SIG-M5 (cell line): ENCODE measurements around the gene CYB5RL.
"Not testable (repeated sequence)": the region's sequence is repeated elsewhere in the genome, so short reads cannot be mapped to it uniquely, and the experiment has no call there.

Source experiments
- DNase-seq: peaks from one replicate; lab custom pipeline; 2025; lab: John Stamatoyannopoulos, UW

Gene CYB5RL

GRCh38 chr1:54186056-54186455 is 13.8 kb downstream of the CYB5RL start:
- no peak for DNase-seq

GRCh38 chr1:54180701-54181360 is 19.0 kb downstream of the CYB5RL start:
- DNase-seq: no peak

GRCh38 chr1:54178296-54179070 is 21.3 kb downstream of the CYB5RL start:
- DNase-seq: no peak

DNA sequence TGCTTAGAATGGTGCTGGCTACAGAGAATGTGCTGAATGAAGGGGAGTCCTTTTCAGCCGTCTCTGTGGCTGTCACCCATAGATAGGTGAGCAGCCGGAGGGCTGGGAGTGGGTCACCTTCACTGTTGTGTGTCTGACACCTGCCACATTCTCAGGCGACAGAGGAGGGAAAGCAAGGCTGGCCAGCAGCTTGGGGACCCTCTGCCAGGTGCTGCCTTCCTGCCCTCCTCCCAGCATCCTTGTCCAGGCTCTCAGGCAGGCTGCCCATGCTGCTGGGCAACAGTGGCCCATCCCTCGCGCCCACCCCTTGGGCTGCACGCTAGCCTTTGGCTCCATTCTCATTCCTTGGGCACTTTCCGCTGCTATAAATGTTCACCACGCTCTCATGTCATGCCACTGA is 22.1 kb downstream of the CYB5RL start:
- no peak for DNase-seq

DNA sequence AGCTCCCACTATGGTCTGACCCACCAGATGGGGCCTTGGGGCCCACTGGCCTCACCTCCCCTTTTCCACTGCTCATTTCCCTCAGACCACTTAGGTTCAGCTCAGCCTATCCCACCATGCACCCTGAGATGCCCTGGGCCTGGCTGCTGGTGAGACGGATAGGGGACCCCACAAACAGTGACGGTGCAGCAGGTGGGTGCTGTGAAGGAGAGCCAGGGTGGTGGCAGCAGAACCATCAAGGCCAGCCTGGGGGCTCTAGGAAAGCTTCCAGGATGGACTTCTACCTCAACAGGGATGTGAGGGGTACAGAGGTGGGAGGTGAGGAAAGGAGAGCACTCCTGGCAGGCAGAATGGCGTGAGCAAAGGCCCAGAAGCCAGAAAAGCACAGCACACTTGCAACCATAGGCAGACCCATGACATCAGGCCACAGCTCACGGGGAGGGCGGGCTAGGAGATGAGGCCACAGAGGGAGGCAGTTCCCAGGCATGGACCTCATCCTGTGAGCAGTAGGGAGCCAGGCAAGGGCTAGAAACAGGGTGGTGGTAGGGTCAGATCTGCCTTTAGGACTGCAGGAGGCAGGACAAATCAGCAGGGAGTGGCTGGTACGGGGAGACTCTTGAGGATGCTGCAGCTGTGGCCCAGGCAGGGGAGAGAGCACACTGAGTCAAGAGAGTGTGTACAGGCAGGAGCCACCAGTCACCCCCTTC is 23.1 kb downstream of the CYB5RL start:
- DNase-seq: no peak

DNA sequence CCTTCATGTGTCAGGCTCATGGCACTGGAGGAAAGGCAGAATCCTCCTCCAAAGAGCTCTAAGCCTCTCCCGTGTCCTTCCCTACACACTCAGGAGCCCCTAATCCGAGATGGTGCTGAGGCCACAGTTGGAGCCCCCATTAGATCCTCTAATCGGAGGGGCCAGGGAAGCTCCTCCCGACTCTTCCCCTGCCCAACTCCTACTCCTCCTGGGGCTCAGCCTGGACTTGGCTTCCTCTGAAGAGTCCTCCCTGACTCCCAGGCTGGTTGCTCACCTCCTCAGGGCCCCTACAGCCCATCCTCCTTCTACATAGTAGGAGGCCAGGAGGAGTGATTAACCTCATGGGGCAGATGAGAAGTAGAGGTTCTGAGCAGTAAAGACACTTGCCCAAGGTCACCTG is 25.7 kb downstream of the CYB5RL start:
- DNase-seq: no peak

DNA sequence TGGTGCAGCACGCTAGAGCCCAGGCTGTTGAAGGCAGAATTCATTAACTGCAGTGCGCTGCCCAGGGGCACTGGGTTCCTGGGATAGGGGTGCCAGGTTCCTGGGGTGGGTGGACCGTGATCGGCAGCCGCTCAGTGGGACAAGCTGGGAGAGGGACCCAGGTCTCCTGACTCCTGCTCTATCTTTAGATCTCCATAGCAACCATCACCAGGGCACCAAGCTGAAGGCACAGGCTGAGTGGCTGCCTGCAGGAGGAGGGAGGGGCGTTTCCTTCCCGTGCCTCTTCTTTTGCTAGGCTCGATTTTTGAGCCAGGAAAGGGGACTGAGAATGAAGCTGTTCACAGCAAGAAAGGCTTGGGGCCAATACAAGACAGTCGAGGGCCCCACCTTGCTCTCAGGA is 26.1 kb downstream of the CYB5RL start:
- DNase-seq: no peak

DNA sequence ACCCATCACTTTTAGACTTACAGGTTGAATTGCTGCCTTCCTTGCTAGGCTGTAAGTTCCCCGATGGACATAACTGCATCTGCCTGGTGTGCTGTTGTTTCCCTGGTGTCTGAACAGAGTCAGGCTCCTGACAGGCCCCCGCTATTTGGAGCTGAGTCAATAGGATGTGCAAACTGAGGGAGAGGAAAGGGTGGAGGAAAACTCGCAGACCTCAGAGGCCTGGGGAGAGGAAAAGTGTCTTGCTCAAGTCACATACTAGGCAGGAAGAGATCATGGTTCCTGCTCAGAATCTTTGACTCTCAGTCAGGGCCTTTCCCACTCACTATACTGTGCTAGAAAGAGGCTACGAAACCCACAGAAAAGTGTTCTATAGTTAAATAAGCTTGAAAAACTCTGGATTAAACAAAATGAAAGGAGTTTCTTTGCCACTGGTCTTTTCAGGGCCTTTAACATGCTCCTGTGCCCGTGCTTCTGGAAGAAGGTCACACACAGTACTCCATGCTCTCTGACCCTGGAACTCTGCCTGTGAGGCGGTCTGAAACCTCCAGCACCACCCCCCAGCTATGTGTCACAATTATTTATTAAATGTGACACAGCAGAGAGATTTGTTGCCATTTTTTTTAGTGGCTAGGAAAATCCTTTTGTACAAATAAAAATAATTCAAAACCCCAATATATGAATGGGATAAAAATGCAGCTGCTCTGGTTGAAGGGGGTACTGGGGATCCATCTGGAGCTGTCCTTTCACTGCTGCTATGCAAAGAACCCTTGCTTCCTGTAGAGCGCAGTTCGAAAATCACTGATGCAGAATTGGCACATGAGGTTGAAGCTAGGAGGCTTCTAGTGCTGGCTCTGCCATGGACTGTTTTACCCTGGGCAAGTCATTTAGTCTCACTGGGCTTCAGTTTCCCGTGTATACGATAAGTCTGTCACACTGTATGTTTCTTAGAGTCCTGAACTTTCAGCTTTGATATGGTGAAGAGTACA is 26.9 kb downstream of the CYB5RL start:
- no peak for DNase-seq

GRCh38 chr1:54171606-54172005 is 28.2 kb downstream of the CYB5RL start:
- DNase-seq: no peak

- DNase-seq: no peak
Measured at GRCh38 chr1:54171016-54171415, 28.8 kb downstream of the CYB5RL start.

GRCh38 chr1:54169068-54169467 is 30.8 kb downstream of the CYB5RL start:
- no peak for DNase-seq

DNA sequence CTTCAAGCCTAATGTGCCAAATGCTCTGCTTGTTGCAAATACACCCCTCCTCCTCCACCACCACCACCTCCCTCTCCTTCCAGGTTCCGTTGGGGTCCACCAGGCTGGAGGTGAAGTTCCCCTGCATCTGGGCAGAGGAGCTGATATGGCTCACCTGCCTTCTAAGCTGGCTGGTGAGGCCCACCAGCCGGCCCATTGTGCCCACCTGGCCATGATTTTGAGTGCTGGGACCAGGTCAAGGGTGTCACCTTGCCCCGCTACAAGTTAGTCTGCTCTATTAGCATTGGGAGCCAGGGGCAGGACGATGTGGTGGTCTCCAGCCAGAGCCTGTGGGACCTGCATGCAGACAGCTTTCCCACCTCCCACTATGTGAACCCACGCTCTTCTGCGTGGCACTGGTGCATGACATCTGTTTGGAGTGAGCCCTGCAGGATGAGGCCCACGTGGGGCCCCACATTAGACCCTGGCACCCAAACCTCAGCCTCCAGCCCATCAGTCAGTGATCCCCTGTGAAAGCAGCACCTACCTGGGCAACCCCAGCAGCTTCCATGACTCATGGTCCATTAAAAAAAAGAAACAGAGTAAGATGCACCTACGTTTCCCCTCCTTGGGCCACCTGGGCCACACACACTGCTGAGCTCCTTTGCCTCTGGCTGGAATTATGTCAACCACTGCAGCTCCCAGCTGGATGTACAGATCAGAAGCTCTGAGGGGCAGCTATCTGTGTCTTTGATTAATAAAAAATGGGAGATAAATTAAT is 31.4 kb downstream of the CYB5RL start:
- DNase-seq: no peak

DNA sequence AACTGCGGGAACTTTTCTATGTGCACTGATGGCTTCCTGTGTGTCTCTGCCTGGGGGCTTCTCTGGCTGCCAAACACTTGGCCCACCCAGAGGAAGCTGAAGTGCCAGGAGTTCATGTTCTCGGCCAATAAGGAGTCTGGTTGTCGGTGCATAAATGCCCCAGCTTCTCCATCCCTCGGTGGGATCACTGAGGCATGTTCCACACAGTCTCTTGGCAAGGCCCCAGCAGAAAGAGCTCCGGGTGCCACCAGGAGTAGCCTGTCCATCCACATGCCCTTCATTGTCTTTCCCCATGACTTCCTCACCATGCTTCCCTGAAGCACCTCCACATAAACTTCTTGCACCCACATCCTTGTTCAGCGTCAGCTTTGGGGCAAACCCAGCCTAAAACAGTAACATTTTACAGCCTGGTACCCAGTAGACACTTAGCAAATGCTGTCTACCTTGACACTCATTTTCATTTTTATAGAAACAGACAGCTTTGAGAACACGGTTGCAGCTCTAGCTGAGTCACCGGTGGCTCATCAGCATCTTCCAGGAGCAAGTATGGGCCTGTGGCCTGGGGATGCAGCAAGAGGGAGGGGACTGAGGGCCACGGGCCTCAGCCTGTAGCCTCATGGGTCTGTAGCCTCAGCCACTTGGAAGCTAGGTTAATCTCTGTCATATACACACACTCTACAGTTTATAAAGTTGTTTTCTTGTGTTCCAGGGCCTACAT is 32.2 kb downstream of the CYB5RL start:
- no peak for DNase-seq

GRCh38 chr1:54166357-54166756 is 33.5 kb downstream of the CYB5RL start:
- DNase-seq: not testable (repeated sequence)

GRCh38 chr1:54165146-54165545 is 34.7 kb downstream of the CYB5RL start:
- no peak for DNase-seq

DNA sequence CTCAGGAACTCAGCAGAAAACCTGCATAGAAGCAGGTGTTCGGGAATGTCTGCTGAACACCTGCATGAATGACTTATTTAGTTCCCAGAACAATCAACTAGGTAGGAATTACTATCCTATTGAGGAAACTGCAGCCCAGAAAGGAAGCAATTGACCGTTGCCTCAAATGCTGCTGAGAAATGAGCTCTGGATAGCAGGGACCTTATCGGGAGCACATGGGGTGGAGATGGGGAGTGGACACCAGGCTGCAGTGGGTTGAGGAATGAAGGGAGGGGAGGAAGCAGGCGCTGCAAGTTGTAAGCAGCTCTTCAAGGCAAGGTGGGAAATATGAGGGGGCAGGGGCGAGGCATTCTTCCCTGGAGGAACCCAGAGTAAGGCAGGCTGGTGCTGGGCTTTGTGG is 36.3 kb downstream of the CYB5RL start:
- no peak for DNase-seq

DNA sequence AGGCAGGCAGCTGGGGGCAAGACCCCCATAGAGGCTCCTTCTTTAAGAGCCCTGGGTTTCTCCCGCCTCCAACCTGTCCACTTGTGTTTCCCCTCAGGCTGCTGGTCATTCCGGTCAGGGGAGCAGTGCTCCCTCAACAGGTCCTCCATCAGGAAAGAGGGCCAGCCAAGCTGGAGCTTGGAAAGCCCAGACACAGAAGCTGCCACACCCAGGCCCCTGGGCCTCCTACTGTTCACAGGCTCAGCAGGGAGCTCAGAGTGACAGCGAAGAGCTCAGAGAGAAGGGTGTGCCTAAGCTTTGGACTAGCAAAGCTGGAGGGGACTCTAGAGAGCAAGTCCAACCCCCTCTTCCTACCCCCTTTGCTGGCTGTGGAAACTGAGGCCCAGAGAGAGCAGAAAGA is 36.8 kb downstream of the CYB5RL start:
- no peak for DNase-seq

DNA sequence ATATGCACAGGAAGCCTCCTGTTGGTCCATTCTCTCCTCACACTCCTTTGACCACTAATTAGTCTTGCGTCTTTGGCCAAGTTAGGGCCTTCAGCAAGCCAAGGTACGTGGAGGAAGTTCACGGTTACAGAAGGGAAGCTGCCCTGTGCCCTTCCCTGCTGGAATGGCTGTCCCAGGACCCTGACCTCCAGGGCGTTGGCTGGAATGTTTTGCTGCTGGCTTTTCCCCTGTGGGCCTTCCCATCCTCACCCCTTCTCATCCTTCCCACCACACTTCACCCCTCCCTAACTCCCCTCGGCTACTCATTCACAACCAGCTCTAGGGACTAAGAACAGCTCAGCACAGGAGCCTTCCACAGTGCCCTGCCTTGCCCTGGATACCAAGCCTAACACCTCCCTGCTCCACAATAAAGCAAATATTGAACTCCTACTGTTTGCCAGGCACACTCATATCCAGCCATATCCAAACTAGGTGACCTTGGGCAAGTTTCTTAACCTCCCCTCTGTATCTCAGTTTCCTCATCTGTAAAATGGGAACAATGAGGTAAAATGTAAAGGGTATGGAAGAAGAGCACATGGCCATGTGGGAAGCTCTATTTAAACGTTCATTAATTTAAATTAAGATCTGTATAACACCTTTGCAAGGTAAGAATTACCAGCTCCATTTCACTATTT is 38.2 kb downstream of the CYB5RL start:
- no peak for DNase-seq

DNA sequence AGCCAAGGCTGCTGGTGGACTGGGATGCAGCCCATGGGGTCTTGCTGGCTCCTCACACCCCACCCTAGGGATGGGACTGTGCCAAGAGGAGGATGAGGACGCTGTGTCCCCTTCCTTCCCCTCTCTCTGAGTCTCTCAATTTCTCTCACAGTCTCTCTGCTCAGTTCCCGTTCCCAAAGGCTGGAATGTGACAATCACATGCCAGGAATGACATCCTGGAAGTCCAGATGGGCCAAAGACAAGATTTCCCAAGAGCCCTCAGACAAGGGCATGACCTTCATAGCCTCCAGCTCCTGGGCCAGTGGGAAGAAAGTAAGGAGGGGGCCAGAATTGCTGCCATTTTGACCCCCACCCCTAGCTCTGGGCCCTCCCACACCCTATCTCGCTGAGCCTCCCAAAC is 39.5 kb downstream of the CYB5RL start:
- no peak for DNase-seq

DNA sequence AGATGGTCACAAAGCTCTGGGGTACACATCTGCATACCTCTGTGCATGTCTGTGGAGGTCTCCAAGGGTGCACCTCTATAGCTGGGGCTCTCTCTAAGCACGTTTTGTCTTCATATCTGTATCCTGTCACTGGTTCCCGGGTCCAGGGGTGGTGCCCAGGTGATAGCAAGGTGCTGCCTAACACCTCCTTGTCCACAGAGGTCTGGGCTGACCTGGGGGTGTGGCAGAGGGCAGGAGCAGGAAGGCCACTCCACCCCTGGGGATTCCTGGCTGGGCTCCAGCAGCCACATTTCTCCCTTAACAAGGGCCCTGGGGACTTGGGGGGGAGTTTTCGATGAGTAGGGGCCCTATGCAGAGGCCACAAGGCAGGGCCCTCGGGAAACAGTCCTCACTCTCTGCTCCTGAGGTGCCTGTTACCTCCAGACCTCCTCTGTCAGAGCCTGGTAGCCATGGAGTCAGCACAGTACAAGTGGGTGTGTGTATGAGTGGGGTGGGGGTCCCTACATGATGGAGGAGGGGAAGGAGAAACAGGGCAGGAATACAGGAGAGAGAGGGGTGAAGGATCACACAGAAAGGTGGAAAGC is 40.0 kb downstream of the CYB5RL start:
- DNase-seq: no peak
